Epithelial cell of proximal tubule (primary cell): Measurements from ENCODE around the gene SCFD2. TPM values are rescaled to one million over a fixed set of nuclear protein-coding genes. Genes with fewer than 3 reads are reported as not detected.

Experiments used
- DNase-seq: peaks from one replicate; pipeline ENCODE4 v3.0.0-alpha.2; 2011; ENCODE audit warnings: low read depth
- H3K4me3 ChIP-seq: 2 replicates; pipeline ENCODE4 v1.5.1; 2011; ENCODE audit warnings: low read depth, mild to moderate bottlenecking, low read length
- CTCF ChIP-seq: conservative IDR thresholded peaks from 2 replicates; pipeline ENCODE4 v1.5.1; 2012; ENCODE audit warnings: low read depth, mild to moderate bottlenecking, low read length
- total RNA-seq: library from RNA; depleted of rRNA; stranded (reverse); fragments of >200 nt; gene quantifications from 2 replicates; pipeline ENCODE4 v1.2.3, GENCODE V29; 2015

The SCFD2 gene
- total RNA-seq, 1 donor from 2014 or later = 8.9 TPM

DNA sequence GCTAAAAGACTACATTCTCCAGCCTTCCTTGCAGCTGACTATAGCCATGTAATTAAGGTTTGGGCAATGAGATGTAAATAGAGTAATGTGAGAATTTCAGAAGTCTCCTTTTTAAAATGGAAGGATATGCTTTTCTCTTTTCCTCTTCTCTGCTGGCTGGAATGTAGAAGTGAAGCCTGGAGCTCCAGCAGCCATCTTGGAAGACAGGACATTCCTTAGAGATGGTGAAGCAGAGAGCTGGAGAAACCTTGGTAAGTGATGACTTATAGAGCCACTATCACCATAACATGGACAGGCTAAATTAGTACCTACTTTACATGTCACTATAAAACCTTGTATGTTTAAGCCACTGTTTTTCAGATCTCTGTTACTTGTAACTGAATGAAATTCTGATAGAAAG lies 455.7 kb downstream of the SCFD2 start:
- H3K4me3 ChIP-seq = no peak overlapping the region
- DNase-seq = no peak
- no peak for TF ChIP-seq CTCF

- H3K4me3 ChIP-seq = no peak overlapping the region
- no peak for DNase-seq
- TF ChIP-seq CTCF = no peak
These were observed 458.4 kb downstream of the SCFD2 start for GRCh38 chr4:52907510-52907909.

DNA sequence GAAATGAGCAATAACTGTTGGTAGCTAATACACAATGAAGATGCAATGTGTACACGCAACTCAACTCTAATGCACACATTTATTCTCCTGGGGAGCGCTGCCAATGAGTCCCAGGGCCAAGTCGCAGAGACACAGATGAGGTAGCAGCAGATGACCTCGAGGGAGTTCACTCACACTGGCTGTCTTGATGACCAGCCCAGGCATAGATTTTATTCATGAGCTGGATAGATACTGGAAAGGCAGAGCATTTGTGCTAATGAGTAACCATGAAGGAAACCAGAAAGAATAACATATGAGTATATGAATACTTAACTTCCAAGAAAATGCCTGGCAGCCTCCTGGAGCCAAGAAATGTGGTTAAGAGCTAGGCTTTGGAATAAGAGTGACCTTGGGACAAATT lies 461.4 kb downstream of the SCFD2 start:
- no peak overlapping the region for H3K4me3 ChIP-seq
- no peak for TF ChIP-seq CTCF
- peak; percentile 22 for DNase-seq

- TF ChIP-seq CTCF = no peak
- no peak for DNase-seq
- no peak overlapping the region for H3K4me3 ChIP-seq
These were observed 462.6 kb downstream of the SCFD2 start for GRCh38 chr4:52903273-52903672.

DNA sequence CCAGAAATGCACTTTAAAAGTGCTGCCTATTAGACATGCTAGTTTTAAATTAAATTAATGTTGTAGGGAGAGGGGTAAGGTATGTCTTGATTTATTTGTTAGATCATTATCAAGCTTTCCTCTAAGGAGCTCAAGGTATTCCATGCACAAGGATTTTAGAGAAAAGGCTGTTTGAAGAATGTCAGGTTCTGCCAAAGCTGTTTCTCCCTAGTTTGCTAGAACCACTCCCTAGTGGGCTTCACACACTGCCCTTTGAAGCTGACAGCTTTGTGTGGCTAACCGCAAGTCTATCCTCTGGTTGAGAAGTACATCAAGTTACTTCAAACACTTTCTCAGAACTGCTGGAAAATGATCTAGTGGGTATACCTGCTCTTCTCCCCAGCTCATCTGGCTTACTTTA lies 471.4 kb downstream of the SCFD2 start:
- DNase-seq = no peak
- no peak overlapping the region for H3K4me3 ChIP-seq
- no peak for TF ChIP-seq CTCF

DNA sequence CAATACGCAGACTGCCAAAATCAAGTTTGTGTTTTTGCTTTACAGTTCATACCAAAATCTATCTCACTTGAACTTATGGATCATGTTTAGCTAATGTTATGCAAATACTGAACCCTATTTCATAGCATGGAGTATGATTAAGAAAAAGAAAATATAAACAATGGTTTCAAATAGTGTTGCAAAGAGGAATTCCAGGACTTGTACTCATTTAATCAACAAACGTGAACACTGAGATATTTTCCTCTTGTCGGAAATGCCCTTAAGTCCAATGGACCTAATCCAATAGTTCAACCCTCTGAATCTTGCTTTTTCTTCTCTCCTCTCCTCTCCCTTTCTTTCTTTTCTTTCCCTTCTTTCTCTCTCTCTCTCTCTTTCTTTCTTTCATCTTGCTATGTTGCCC lies 473.0 kb downstream of the SCFD2 start:
- no peak overlapping the region for H3K4me3 ChIP-seq
- no peak for TF ChIP-seq CTCF
- no peak for DNase-seq

GRCh38 chr4:52891743-52892142 lies 474.1 kb downstream of the SCFD2 start:
- no peak for DNase-seq
- TF ChIP-seq CTCF = no peak
- H3K4me3 ChIP-seq = no peak overlapping the region
